ENCODE data around the gene ANKRD40.

The ANKRD40 gene

DNA sequence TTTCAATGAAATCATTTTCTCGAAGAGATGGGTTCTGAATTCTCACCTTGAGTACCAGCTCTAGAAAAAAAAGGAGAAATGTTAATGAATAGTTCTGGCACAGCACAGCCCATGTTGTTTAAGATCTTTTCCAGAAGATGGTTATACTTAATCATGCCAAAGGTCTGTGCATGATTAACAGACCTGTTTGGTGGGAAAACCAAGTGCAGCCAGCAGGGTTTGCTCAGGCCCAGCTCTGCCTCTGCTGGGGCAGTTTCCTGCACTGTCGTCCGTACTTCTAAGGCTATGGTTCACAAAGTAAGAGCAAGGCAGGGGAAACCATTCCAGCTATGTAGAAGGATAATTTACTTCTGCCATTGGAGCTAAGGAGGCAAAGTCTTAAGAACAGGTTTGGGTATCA is 10.7 kb downstream of the ANKRD40 start:
- DNase-seq (ENCODE audit: low read depth) = no peak
- no peak overlapping the region for H3K4me3 ChIP-seq (ENCODE audit: control insufficient read depth, low read depth, low read length)
- no peak for TF ChIP-seq CTCF (IDR thresholded peaks at IDR 0.05; ENCODE audit: control insufficient read depth, insufficient read depth, low read depth, low read length, missing control alignments)

DNA sequence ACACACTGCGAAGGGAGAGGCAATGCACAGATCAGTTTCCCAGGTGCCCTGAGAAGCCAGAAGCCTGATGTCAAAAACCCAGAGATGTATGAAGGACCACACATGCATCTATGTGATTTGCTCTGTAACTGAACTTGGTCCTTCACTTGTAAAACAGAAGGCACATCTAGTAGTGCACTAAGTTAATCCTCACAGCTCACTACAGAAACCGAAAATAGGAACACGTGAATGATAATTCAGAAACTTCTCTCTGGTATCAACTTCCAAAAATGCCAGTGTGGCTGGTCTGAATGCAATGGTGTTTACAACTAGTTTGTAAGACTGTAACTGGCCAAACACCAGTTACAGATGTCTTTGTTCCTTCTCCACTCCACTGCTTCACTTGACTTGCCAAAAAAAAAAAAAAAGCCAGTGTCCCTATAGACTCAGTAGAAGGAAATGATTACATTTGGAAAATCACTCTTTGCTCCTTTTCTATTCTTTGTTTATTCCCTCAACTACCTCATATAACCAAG is 11.3 kb downstream of the ANKRD40 start:
- TF ChIP-seq CTCF (IDR thresholded peaks at IDR 0.05; ENCODE audit: control insufficient read depth, insufficient read depth, low read depth, low read length, missing control alignments) = no peak
- H3K4me3 ChIP-seq (ENCODE audit: control insufficient read depth, low read depth, low read length) = no peak overlapping the region
- no peak for DNase-seq (ENCODE audit: low read depth)

GRCh38 chr17:50693036-50693682 is 14.6 kb downstream of the ANKRD40 start:
- no peak overlapping the region for H3K4me3 ChIP-seq (ENCODE audit: control insufficient read depth, low read depth, low read length)
- no peak for DNase-seq (ENCODE audit: low read depth)
- no peak for TF ChIP-seq CTCF (IDR thresholded peaks at IDR 0.05; ENCODE audit: control insufficient read depth, insufficient read depth, low read depth, low read length, missing control alignments)

DNA sequence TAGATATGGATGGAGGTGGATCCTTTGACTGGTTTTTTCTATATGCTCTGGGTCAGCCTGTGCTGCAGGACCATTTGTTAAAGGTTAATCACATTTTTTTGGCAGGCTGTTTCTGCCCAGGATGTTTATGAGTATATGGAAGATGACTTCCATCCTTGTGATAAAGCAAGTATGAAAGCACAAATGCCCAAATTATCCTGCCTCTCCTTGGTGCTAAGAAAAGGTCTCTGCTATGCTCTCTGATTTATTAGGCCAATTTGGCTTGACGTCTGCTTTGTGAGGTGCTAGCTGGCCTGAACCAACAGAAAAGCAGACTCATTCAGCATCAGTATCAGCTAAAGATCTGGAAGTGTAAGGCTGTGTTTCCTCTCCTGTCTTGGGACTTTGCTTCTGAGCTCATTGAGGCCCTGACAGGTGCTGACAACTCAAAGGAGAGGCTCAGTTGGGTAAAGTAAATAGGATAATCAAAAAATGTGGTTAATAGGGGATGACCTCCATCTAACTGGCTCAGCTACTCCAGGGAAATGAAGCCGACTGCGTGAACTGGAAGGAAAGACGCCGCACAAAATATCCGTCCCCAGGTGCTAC is 15.2 kb downstream of the ANKRD40 start:
- no peak overlapping the region for H3K4me3 ChIP-seq (ENCODE audit: control insufficient read depth, low read depth, low read length)
- no peak for DNase-seq (ENCODE audit: low read depth)
- no peak for TF ChIP-seq CTCF (IDR thresholded peaks at IDR 0.05; ENCODE audit: control insufficient read depth, insufficient read depth, low read depth, low read length, missing control alignments)

GRCh38 chr17:50691550-50692447 is 15.9 kb downstream of the ANKRD40 start:
- TF ChIP-seq CTCF (IDR thresholded peaks at IDR 0.05; ENCODE audit: control insufficient read depth, insufficient read depth, low read depth, low read length, missing control alignments) = no peak
- no peak overlapping the region for H3K4me3 ChIP-seq (ENCODE audit: control insufficient read depth, low read depth, low read length)
- no peak for DNase-seq (ENCODE audit: low read depth)

- DNase-seq (ENCODE audit: low read depth) = no peak
- no peak overlapping the region for H3K4me3 ChIP-seq (ENCODE audit: control insufficient read depth, low read depth, low read length)
- no peak for TF ChIP-seq CTCF (IDR thresholded peaks at IDR 0.05; ENCODE audit: control insufficient read depth, insufficient read depth, low read depth, low read length, missing control alignments)
Observed at GRCh38 chr17:50690887-50691549, 16.7 kb downstream of the ANKRD40 start.
